H1 (cell line): ENCODE data around the gene ACAT2. TPM values are rescaled to one million over a fixed set of nuclear protein-coding genes. Genes with fewer than 3 reads are reported as not detected.

Experiments
- E2F6 ChIP-seq: IDR thresholded peaks from 2 replicates; pipeline ENCODE4 v1.6.1; 2012; ENCODE audit warnings: inconsistent platforms
- GTF2F1 ChIP-seq: IDR thresholded peaks from 2 replicates; pipeline ENCODE4 v1.6.1; 2012; ENCODE audit warnings: low read depth, low read length, improper control_type of control experiment, borderline replicate concordance
- KDM5A ChIP-seq: fragments of 200-600 bp; IDR thresholded peaks from 2 replicates; pipeline ENCODE4 v1.7.1; 2012; ENCODE audit warnings: mild to moderate bottlenecking, low read length, inconsistent platforms, mixed read lengths
- MAX ChIP-seq: IDR thresholded peaks from 2 replicates; pipeline ENCODE4 v1.6.1; 2012; ENCODE audit warnings: inconsistent platforms
- POU5F1 ChIP-seq: IDR thresholded peaks from 2 replicates; pipeline ENCODE4 v1.6.1; 2011; ENCODE audit warnings: low read depth, mild to moderate bottlenecking, low read length, moderate library complexity
- RFX5 ChIP-seq: IDR thresholded peaks from 2 replicates; pipeline ENCODE4 v1.6.1; 2011; ENCODE audit warnings: low read depth, low read length, improper control_type of control experiment, borderline replicate concordance
- RNF2 ChIP-seq: fragments of 200-900, 300-1000 bp; sonication (generic); IDR thresholded peaks from 2 replicates; pipeline ENCODE4 v1.7.1; 2016; ENCODE audit warnings: borderline replicate concordance, low read depth, mild to moderate bottlenecking, antibody characterized with exemption, low read length; ENCODE audit not compliant: poor library complexity, severe bottlenecking; ENCODE audit errors: missing control alignments
- SP4 ChIP-seq: IDR thresholded peaks from 2 replicates; pipeline ENCODE4 v1.6.1; 2012; ENCODE audit warnings: low read length, inconsistent platforms
- TBP ChIP-seq: IDR thresholded peaks from 2 replicates; pipeline ENCODE4 v1.6.1; 2011; ENCODE audit warnings: low read depth, low read length, improper control_type of control experiment
- polyA plus RNA-seq, 7 experiments: library from polyadenylated mRNA; depleted of rRNA in 3 of 7; stranded (reverse) in 5 of 7; unstranded in 2 of 7; fragments of >200 nt in 5 of 7; fragments of 200-250 nt in 2 of 7; gene quantifications; 1 replicate in 5 of 7; 2 replicates in 1 of 7; 4 replicates in 1 of 7; pipeline versions ENCODE4 v1.2.1 to v1.2.3, GENCODE V29; 2011 to 2013; ENCODE audit warnings: missing spikeins in 2 of 7, mixed read lengths in 2 of 7
- total RNA-seq: library from RNA; stranded (reverse); fragmentation: NEBNext Ultra II Directional; extraction: Animal tissue kit (Norgen Biotek cat#: 25700); gene quantifications from 2 replicates; pipeline ENCODE4 v1.2.1, GENCODE V29; 2021
- TF ChIP-seq, protein P1 (sequence below): fragments of 300-600 bp; sonication (generic); IDR thresholded peaks from 2 replicates; pipeline ENCODE4 v1.7.1; 2012; ENCODE audit warnings: low read length, moderate library complexity, mild to moderate bottlenecking, inconsistent platforms; ENCODE audit not compliant: insufficient replicate concordance

ACAT2 gene
- total and polyA plus RNA-seq, 2 of the 8 experiments (the other 6 are each of a cell fraction or from before 2014, with no cell fraction given), result 61.6 to 166 TPM

DNA sequence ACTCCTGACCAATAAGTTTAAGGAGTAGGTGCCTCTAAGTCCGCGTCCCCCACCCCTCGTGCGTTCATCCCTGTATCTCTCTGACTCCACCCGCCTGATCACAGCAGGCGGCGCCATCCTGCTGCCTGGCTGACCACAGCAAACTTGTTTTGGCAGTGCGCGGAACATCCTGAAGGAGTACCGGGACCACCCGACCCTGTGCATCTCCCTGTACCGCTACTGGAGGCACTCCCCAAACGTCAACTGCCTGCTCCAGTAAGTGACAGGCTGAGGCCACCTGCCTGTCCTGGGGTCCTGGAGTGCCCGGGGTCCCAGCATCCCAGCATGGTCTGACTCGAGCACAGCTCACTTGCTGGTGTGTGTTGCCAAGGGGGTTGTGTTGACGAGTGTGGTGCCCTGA, 57.3 kb downstream of the ACAT2 start (continued):
- TF ChIP-seq, protein P1, sequence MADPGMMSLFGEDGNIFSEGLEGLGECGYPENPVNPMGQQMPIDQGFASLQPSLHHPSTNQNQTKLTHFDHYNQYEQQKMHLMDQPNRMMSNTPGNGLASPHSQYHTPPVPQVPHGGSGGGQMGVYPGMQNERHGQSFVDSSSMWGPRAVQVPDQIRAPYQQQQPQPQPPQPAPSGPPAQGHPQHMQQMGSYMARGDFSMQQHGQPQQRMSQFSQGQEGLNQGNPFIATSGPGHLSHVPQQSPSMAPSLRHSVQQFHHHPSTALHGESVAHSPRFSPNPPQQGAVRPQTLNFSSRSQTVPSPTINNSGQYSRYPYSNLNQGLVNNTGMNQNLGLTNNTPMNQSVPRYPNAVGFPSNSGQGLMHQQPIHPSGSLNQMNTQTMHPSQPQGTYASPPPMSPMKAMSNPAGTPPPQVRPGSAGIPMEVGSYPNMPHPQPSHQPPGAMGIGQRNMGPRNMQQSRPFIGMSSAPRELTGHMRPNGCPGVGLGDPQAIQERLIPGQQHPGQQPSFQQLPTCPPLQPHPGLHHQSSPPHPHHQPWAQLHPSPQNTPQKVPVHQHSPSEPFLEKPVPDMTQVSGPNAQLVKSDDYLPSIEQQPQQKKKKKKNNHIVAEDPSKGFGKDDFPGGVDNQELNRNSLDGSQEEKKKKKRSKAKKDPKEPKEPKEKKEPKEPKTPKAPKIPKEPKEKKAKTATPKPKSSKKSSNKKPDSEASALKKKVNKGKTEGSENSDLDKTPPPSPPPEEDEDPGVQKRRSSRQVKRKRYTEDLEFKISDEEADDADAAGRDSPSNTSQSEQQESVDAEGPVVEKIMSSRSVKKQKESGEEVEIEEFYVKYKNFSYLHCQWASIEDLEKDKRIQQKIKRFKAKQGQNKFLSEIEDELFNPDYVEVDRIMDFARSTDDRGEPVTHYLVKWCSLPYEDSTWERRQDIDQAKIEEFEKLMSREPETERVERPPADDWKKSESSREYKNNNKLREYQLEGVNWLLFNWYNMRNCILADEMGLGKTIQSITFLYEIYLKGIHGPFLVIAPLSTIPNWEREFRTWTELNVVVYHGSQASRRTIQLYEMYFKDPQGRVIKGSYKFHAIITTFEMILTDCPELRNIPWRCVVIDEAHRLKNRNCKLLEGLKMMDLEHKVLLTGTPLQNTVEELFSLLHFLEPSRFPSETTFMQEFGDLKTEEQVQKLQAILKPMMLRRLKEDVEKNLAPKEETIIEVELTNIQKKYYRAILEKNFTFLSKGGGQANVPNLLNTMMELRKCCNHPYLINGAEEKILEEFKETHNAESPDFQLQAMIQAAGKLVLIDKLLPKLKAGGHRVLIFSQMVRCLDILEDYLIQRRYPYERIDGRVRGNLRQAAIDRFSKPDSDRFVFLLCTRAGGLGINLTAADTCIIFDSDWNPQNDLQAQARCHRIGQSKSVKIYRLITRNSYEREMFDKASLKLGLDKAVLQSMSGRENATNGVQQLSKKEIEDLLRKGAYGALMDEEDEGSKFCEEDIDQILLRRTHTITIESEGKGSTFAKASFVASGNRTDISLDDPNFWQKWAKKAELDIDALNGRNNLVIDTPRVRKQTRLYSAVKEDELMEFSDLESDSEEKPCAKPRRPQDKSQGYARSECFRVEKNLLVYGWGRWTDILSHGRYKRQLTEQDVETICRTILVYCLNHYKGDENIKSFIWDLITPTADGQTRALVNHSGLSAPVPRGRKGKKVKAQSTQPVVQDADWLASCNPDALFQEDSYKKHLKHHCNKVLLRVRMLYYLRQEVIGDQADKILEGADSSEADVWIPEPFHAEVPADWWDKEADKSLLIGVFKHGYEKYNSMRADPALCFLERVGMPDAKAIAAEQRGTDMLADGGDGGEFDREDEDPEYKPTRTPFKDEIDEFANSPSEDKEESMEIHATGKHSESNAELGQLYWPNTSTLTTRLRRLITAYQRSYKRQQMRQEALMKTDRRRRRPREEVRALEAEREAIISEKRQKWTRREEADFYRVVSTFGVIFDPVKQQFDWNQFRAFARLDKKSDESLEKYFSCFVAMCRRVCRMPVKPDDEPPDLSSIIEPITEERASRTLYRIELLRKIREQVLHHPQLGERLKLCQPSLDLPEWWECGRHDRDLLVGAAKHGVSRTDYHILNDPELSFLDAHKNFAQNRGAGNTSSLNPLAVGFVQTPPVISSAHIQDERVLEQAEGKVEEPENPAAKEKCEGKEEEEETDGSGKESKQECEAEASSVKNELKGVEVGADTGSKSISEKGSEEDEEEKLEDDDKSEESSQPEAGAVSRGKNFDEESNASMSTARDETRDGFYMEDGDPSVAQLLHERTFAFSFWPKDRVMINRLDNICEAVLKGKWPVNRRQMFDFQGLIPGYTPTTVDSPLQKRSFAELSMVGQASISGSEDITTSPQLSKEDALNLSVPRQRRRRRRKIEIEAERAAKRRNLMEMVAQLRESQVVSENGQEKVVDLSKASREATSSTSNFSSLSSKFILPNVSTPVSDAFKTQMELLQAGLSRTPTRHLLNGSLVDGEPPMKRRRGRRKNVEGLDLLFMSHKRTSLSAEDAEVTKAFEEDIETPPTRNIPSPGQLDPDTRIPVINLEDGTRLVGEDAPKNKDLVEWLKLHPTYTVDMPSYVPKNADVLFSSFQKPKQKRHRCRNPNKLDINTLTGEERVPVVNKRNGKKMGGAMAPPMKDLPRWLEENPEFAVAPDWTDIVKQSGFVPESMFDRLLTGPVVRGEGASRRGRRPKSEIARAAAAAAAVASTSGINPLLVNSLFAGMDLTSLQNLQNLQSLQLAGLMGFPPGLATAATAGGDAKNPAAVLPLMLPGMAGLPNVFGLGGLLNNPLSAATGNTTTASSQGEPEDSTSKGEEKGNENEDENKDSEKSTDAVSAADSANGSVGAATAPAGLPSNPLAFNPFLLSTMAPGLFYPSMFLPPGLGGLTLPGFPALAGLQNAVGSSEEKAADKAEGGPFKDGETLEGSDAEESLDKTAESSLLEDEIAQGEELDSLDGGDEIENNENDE, result no peak
- TF ChIP-seq SP4 (no peak), POU5F1 (no peak), E2F6 (no peak), MAX (no peak), KDM5A (no peak), RNF2 (no peak), GTF2F1 (no peak), TBP (no peak), RFX5 (no peak)
